Nephron progenitor cell (in vitro differentiated cells): ENCODE data around the gene CDC42EP2.

ENCODE experiments used
- DNase-seq: peaks from one replicate; pipeline ENCODE4 v3.0.0; 2021
- H3K27ac Mint-ChIP-seq: 2 replicates; pipeline ENCODE4 v1.8.0; 2021; ENCODE audit warnings: mild to moderate bottlenecking, moderate library complexity, mixed read lengths
- H3K27me3 Mint-ChIP-seq: 2 replicates; pipeline ENCODE4 v1.8.0; 2021; ENCODE audit warnings: mild to moderate bottlenecking, low read depth, mixed read lengths; ENCODE audit not compliant: poor library complexity
- H3K36me3 Mint-ChIP-seq: 2 replicates; pipeline ENCODE4 v1.8.0; 2021; ENCODE audit warnings: low read depth, mixed read lengths
- H3K4me1 Mint-ChIP-seq: 2 replicates; pipeline ENCODE4 v1.8.0; 2021; ENCODE audit warnings: mixed read lengths
- H3K4me3 Mint-ChIP-seq: 2 replicates; pipeline ENCODE4 v1.8.0; 2021; ENCODE audit warnings: mild to moderate bottlenecking, moderate library complexity, mixed read lengths
- H3K9me3 Mint-ChIP-seq: 2 replicates; pipeline ENCODE4 v1.8.0; 2021; ENCODE audit warnings: mild to moderate bottlenecking, moderate library complexity, mixed read lengths
- TF ChIP-seq, protein P1 (sequence below): fragments of 200-600 bp; sonication (generic); IDR thresholded peaks from 2 replicates; pipeline ENCODE4 v1.5.0; 2021; ENCODE audit warnings: antibody characterized with exemption

CDC42EP2 gene

GRCh38 chr11:65356394-65356972, 41.8 kb downstream of the CDC42EP2 start:
- H3K27ac Mint-ChIP-seq = no peak overlapping the region
- peak overlapping the region; percentile 64 for H3K4me3 Mint-ChIP-seq
- peaks cover 38% of the 10 kb centered on the region for H3K4me1 Mint-ChIP-seq

GRCh38 chr11:65357856-65358356, 43.2 kb downstream of the CDC42EP2 start:
- H3K4me3 Mint-ChIP-seq = no peak overlapping the region
- H3K36me3 Mint-ChIP-seq = peaks cover 2% of the 10 kb centered on the region
- TF ChIP-seq, protein P1, sequence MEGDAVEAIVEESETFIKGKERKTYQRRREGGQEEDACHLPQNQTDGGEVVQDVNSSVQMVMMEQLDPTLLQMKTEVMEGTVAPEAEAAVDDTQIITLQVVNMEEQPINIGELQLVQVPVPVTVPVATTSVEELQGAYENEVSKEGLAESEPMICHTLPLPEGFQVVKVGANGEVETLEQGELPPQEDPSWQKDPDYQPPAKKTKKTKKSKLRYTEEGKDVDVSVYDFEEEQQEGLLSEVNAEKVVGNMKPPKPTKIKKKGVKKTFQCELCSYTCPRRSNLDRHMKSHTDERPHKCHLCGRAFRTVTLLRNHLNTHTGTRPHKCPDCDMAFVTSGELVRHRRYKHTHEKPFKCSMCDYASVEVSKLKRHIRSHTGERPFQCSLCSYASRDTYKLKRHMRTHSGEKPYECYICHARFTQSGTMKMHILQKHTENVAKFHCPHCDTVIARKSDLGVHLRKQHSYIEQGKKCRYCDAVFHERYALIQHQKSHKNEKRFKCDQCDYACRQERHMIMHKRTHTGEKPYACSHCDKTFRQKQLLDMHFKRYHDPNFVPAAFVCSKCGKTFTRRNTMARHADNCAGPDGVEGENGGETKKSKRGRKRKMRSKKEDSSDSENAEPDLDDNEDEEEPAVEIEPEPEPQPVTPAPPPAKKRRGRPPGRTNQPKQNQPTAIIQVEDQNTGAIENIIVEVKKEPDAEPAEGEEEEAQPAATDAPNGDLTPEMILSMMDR = no peak
- DNase-seq = no peak
- peaks cover 45% of the 10 kb centered on the region for H3K4me1 Mint-ChIP-seq
- peaks cover 42% of the 10 kb centered on the region for H3K27me3 Mint-ChIP-seq
- no peak overlapping the region for H3K27ac Mint-ChIP-seq
- no peaks in the 10 kb centered on the region for H3K9me3 Mint-ChIP-seq

More at GRCh38 chr11:65356394-65356972, 41.8 kb downstream of the CDC42EP2 start:
- Mint-ChIP-seq H3K9me3 (no peaks in the 10 kb centered on the region), H3K36me3 (peaks cover 16% of the 10 kb centered on the region), H3K27me3 (peaks cover 42% of the 10 kb centered on the region)
- TF ChIP-seq, protein P1 = no peak
- DNase-seq = no peak

- H3K4me3 Mint-ChIP-seq = no peak overlapping the region
- peaks cover 21% of the 10 kb centered on the region for H3K27me3 Mint-ChIP-seq
- TF ChIP-seq, protein P1 = no peak
- H3K36me3 Mint-ChIP-seq = no peaks in the 10 kb centered on the region
- H3K4me1 Mint-ChIP-seq = peaks cover 26% of the 10 kb centered on the region
- no peak for DNase-seq
- no peaks in the 10 kb centered on the region for H3K9me3 Mint-ChIP-seq
- no peak overlapping the region for H3K27ac Mint-ChIP-seq
These were observed 47.8 kb downstream of the CDC42EP2 start for GRCh38 chr11:65362320-65362931.

DNA sequence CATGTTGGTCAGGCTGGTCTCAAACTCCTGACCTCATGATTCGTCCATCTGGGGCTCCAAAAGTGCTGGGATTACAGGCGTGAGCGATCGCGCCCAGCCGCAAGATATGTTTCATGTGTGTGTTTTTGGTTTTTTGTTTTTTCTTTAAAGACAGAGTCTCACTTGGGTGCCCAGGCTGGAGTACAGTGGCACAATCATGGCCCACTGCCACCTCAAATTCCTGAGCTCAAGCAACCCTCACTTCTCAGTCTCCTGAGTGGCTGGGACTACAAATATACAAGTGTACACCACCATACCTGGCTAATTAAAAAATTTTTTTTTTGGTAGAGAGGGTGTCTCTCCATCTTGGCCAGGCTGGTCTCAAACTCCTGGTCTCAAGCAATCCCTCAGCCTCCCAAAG, 48.3 kb downstream of the CDC42EP2 start:
- peaks cover 16% of the 10 kb centered on the region for H3K27me3 Mint-ChIP-seq

GRCh38 chr11:65363770-65364169, 49.1 kb downstream of the CDC42EP2 start:
- DNase-seq = no peak
- Mint-ChIP-seq H3K9me3 (no peaks in the 10 kb centered on the region), H3K27me3 (peaks cover 8% of the 10 kb centered on the region), H3K36me3 (no peaks in the 10 kb centered on the region), H3K27ac (no peak overlapping the region), H3K4me1 (peaks cover 18% of the 10 kb centered on the region), H3K4me3 (no peak overlapping the region)
- TF ChIP-seq, protein P1 = no peak

More for the DNA sequence above, 48.3 kb downstream of the CDC42EP2 start:
- no peak for DNase-seq
- no peak overlapping the region for H3K4me3 Mint-ChIP-seq
- no peaks in the 10 kb centered on the region for H3K36me3 Mint-ChIP-seq
- H3K9me3 Mint-ChIP-seq = no peaks in the 10 kb centered on the region
- TF ChIP-seq, protein P1 = no peak
- no peak overlapping the region for H3K27ac Mint-ChIP-seq
- H3K4me1 Mint-ChIP-seq = peaks cover 21% of the 10 kb centered on the region
